Liver (tissue), 9 donors: ENCODE results near the gene HHAT. TPM values are rescaled to one million over a fixed set of nuclear protein-coding genes. Genes with fewer than 3 reads are reported as not detected.

Source experiments
- DNase-seq: peaks from one replicate; pipeline ENCODE4 v3.0.0-alpha.2; 2017; ENCODE audit warnings: low spot score
- H3K27ac ChIP-seq, 2 donors: one replicate each; pipeline ENCODE4 v1.7.0; 2013; ENCODE audit warnings: inconsistent platforms in 2 of 2, low read length in 2 of 2, control low read depth in 1 of 2, low read depth in 1 of 2, mild to moderate bottlenecking in 1 of 2
- H3K27me3 ChIP-seq, 4 donors: one replicate each; pipeline versions ENCODE4 v1.6.1 to v1.7.0; 2013; ENCODE audit warnings: low read length in 3 of 4, inconsistent platforms in 1 of 4, mild to moderate bottlenecking in 1 of 4, moderate library complexity in 1 of 4; ENCODE audit not compliant: control insufficient read depth in 4 of 4, insufficient read depth in 4 of 4
- H3K36me3 ChIP-seq, 4 donors: one replicate each; pipeline versions ENCODE4 v1.6.1 to v1.7.0; 2013; ENCODE audit warnings: low read length in 3 of 4, mild to moderate bottlenecking in 3 of 4, low read depth in 1 of 4, moderate library complexity in 1 of 4; ENCODE audit not compliant: control insufficient read depth in 4 of 4, insufficient read depth in 3 of 4
- H3K4me1 ChIP-seq, 4 donors: one replicate each; pipeline versions ENCODE4 v1.6.1 to v1.7.0; 2013; ENCODE audit warnings: low read length in 3 of 4, mild to moderate bottlenecking in 3 of 4, moderate library complexity in 1 of 4; ENCODE audit not compliant: control insufficient read depth in 4 of 4, insufficient read depth in 4 of 4
- H3K4me3 ChIP-seq, 3 donors: one replicate each; pipeline versions ENCODE4 v1.6.1 to v1.7.0; 2013; ENCODE audit warnings: low read length in 3 of 3, control low read depth in 1 of 3, low read depth in 1 of 3, mild to moderate bottlenecking in 1 of 3
- H3K9ac ChIP-seq, 2 donors: one replicate each; pipeline ENCODE4 v1.7.0; 2013; ENCODE audit warnings: low read length in 2 of 2, mild to moderate bottlenecking in 2 of 2, moderate library complexity in 2 of 2, control low read depth in 1 of 2, low read depth in 1 of 2
- H3K9me3 ChIP-seq, 4 donors: one replicate each; pipeline versions ENCODE4 v1.6.1 to v1.7.0; 2013; ENCODE audit warnings: low read length in 3 of 4; ENCODE audit not compliant: control insufficient read depth in 4 of 4
- ATF3 ChIP-seq: IDR thresholded peaks from 2 replicates; pipeline ENCODE4 v1.6.1; 2016; ENCODE audit warnings: antibody characterized with exemption
- CTCF ChIP-seq: fragments of 150-350 bp; IDR thresholded peaks from 2 replicates; pipeline ENCODE4 v1.5.1; 2017; ENCODE audit warnings: improper control_type of control experiment, low read depth, low read length; ENCODE audit not compliant: missing input control
- EGR1 ChIP-seq, 2 donors: IDR thresholded peaks; 2 replicates each; pipeline ENCODE4 v1.6.1; 2016 to 2018; ENCODE audit warnings: antibody characterized with exemption in 2 of 2, low read depth in 2 of 2
- FOXA1 ChIP-seq: IDR thresholded peaks from 2 replicates; pipeline ENCODE4 v1.6.1; 2016; ENCODE audit warnings: antibody characterized with exemption
- GABPA ChIP-seq, 2 donors: IDR thresholded peaks in 1 of 2; conservative IDR thresholded peaks in 1 of 2; 2 replicates each; pipeline ENCODE4 v1.6.1; 2016; ENCODE audit warnings: antibody characterized with exemption in 2 of 2, mild to moderate bottlenecking in 1 of 2, moderate library complexity in 1 of 2
- HNF4A ChIP-seq, 2 donors: conservative IDR thresholded peaks; 2 replicates each; pipeline ENCODE4 v1.6.1; 2016; ENCODE audit warnings: antibody characterized with exemption in 2 of 2, mild to moderate bottlenecking in 2 of 2
- HNF4G ChIP-seq: IDR thresholded peaks from 2 replicates; pipeline ENCODE4 v1.6.1; 2016; ENCODE audit warnings: antibody characterized with exemption
- JUND ChIP-seq, 2 donors: IDR thresholded peaks; 2 replicates each; pipeline ENCODE4 v1.6.1; 2016; ENCODE audit warnings: antibody characterized with exemption in 2 of 2
- MAX ChIP-seq: IDR thresholded peaks from 2 replicates; pipeline ENCODE4 v1.6.1; 2016; ENCODE audit warnings: antibody characterized with exemption
- NR2F2 ChIP-seq: IDR thresholded peaks from 2 replicates; pipeline ENCODE4 v1.6.1; 2016; ENCODE audit warnings: antibody characterized with exemption
- RAD21 ChIP-seq, 2 donors: IDR thresholded peaks; 2 replicates each; pipeline ENCODE4 v1.6.1; 2016; ENCODE audit warnings: antibody characterized with exemption in 2 of 2, mild to moderate bottlenecking in 2 of 2
- RXRA ChIP-seq, 2 donors: IDR thresholded peaks; 2 replicates each; pipeline ENCODE4 v1.6.1; 2017 to 2018; ENCODE audit warnings: antibody characterized with exemption in 2 of 2, mild to moderate bottlenecking in 1 of 2
- SP1 ChIP-seq: IDR thresholded peaks from 2 replicates; pipeline ENCODE4 v1.6.1; 2018; ENCODE audit warnings: antibody characterized with exemption, mild to moderate bottlenecking
- TAF1 ChIP-seq: conservative IDR thresholded peaks from 2 replicates; pipeline ENCODE4 v1.6.1; 2016; ENCODE audit warnings: antibody characterized with exemption, mild to moderate bottlenecking
- YY1 ChIP-seq: IDR thresholded peaks from 2 replicates; pipeline ENCODE4 v1.6.1; 2016; ENCODE audit warnings: antibody characterized with exemption, mild to moderate bottlenecking
- whole genome bisulfite sequencing: extraction: QIAGEN DNeasy Blood & Tissue Kit; methylation state at CpG from one replicate; pipeline ENCODE4 v1.1.7; 2013; 5-methylcytosine and 5-hydroxymethylcytosine counted together
- polyA plus RNA-seq, 2 donors: library from polyadenylated mRNA; stranded (reverse) in 1 of 2; unstranded in 1 of 2; fragments of 200-250 nt in 1 of 2; fragments of >200 nt in 1 of 2; fragmentation: Nextera tagmentation in 1 of 2; extraction: Ambion mirVana in 1 of 2; gene quantifications; one replicate each; pipeline versions ENCODE4 v1.2.1 to v1.2.3, GENCODE V29; 2013 to 2015
- total RNA-seq, 2 donors: library from RNA; depleted of rRNA; stranded (reverse); fragments of >200 nt; gene quantifications; one replicate each; pipeline ENCODE4 v1.2.3, GENCODE V29; 2014
- TF ChIP-seq, protein P1 (sequence below): IDR thresholded peaks from 2 replicates; pipeline ENCODE4 v1.6.1; 2016; ENCODE audit warnings: antibody characterized with exemption
- TF ChIP-seq, protein P2 (sequence below): IDR thresholded peaks from 2 replicates; pipeline ENCODE4 v1.6.1; 2016; ENCODE audit warnings: antibody characterized with exemption, mild to moderate bottlenecking
- donor health status: healthy.
- donor health status: healthy.
- donor health status: healthy.
- donor health status: healthy.
- donor health status: healthy.

The HHAT gene
- total and polyA plus RNA-seq, 4 donors, result 1.3 to 2.2 (median 1.6) TPM

- DNase-seq, result no peak
- Histone ChIP-seq H3K9me3 (no peaks in the 10 kb centered on the region), H3K4me3 (no peak overlapping the region), H3K4me1 (no peaks in the 10 kb centered on the region), H3K36me3 (no peaks in the 10 kb centered on the region), H3K27me3 (no peaks in the 10 kb centered on the region), H3K27ac (no peak overlapping the region), H3K9ac (no peak overlapping the region)
- TF ChIP-seq, protein P1, sequence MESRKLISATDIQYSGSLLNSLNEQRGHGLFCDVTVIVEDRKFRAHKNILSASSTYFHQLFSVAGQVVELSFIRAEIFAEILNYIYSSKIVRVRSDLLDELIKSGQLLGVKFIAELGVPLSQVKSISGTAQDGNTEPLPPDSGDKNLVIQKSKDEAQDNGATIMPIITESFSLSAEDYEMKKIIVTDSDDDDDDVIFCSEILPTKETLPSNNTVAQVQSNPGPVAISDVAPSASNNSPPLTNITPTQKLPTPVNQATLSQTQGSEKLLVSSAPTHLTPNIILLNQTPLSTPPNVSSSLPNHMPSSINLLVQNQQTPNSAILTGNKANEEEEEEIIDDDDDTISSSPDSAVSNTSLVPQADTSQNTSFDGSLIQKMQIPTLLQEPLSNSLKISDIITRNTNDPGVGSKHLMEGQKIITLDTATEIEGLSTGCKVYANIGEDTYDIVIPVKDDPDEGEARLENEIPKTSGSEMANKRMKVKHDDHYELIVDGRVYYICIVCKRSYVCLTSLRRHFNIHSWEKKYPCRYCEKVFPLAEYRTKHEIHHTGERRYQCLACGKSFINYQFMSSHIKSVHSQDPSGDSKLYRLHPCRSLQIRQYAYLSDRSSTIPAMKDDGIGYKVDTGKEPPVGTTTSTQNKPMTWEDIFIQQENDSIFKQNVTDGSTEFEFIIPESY, result no peak
- TF ChIP-seq HNF4A (conservative IDR thresholded peaks at IDR 0.05) (no peak), RXRA (IDR thresholded peaks at IDR 0.05) (no peak), CTCF (no peak), HNF4G (no peak), EGR1 (IDR thresholded peaks at IDR 0.05; ENCODE audit: low read depth in 2 of 2) (no peak), JUND (IDR thresholded peaks at IDR 0.05) (no peak), GABPA (IDR thresholded peaks at IDR 0.05 in 1 of 2, conservative IDR thresholded peaks at IDR 0.05 in 1 of 2) (no peak), FOXA1 (no peak), TAF1 (no peak), NR2F2 (no peak), MAX (no peak), ATF3 (no peak), RAD21 (IDR thresholded peaks at IDR 0.05) (no peak)
- TF ChIP-seq, protein P2, sequence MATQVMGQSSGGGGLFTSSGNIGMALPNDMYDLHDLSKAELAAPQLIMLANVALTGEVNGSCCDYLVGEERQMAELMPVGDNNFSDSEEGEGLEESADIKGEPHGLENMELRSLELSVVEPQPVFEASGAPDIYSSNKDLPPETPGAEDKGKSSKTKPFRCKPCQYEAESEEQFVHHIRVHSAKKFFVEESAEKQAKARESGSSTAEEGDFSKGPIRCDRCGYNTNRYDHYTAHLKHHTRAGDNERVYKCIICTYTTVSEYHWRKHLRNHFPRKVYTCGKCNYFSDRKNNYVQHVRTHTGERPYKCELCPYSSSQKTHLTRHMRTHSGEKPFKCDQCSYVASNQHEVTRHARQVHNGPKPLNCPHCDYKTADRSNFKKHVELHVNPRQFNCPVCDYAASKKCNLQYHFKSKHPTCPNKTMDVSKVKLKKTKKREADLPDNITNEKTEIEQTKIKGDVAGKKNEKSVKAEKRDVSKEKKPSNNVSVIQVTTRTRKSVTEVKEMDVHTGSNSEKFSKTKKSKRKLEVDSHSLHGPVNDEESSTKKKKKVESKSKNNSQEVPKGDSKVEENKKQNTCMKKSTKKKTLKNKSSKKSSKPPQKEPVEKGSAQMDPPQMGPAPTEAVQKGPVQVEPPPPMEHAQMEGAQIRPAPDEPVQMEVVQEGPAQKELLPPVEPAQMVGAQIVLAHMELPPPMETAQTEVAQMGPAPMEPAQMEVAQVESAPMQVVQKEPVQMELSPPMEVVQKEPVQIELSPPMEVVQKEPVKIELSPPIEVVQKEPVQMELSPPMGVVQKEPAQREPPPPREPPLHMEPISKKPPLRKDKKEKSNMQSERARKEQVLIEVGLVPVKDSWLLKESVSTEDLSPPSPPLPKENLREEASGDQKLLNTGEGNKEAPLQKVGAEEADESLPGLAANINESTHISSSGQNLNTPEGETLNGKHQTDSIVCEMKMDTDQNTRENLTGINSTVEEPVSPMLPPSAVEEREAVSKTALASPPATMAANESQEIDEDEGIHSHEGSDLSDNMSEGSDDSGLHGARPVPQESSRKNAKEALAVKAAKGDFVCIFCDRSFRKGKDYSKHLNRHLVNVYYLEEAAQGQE, result no peak
- WGBS, result 86% methylated on average over 1 of the region's 1 CpG
Measured at GRCh38 chr1:210617293-210617692, 288.6 kb downstream of the HHAT start.

DNA sequence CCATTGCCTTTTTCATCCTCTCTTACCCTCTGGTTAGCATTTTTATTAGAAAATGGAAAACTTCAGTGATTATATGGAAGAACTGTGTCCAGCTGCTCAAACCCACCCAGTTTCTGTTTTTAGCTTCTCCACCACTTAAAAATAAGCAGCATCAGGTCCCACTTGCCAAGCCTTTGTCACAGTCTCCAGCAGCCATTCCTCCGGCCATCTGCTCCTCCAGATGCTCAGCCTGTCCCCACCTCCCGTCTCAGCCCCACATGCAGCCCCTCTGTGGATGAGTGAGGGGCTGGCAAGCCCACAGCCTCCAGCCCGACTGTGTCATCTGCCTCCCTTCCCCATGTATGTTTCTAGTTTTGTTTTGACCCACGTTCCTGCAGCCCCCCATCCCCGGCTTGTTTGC is 289.7 kb downstream of the HHAT start:
- WGBS, result 88% methylated on average over 5 of the region's 5 CpGs
- no peak overlapping the region for H3K27ac ChIP-seq
- no peak overlapping the region for H3K4me3 ChIP-seq
- H3K4me1 ChIP-seq, result no peaks in the 10 kb centered on the region
- H3K9me3 ChIP-seq, result no peaks in the 10 kb centered on the region
- H3K9ac ChIP-seq, result no peak overlapping the region
- no peak for TF ChIP-seq SP1
- no peak for TF ChIP-seq MAX
- TF ChIP-seq YY1, result no peak
- TF ChIP-seq EGR1 (IDR thresholded peaks at IDR 0.05; ENCODE audit: low read depth in 2 of 2), result no peak
- no peak for DNase-seq
- no peaks in the 10 kb centered on the region for H3K36me3 ChIP-seq
- no peaks in the 10 kb centered on the region for H3K27me3 ChIP-seq
